HG03175 (cell line): ENCODE measurements around the gene C20orf141.

Experiments used
- ATAC-seq: cut with Tn5 transposase; IDR thresholded peaks from one replicate; pipeline ENCODE4 v1.9.1; 2021; ENCODE audit warnings: mild to moderate bottlenecking, moderate library complexity; ENCODE audit not compliant: unreplicated experiment

Gene C20orf141

DNA sequence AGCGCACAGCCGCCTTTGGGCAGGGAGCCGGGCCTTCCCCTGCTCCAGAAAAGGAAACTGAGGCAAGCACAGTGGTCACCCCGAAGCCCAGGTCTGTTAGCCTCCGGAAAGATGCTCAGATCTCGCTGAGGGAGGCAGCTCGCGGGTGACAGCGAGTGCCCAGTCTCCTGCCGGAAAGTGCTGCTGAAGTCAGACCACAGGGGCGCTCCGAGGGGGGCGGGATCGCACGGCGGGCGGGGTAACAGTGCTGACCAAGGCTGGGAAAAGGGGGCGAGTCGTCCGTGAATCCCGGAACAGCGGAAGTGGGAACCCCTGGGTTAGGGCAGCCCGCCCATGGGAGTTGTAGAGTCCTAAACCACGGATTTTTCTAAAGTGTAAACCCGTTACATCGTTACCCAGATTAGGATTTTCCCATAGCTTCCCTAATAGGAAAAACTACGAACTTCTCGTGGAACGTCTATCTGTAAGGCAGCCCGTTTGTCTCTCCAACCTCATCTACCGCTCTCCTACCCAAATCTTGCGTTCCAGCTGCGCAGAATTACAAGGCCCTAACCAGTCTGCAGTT is 26.3 kb downstream of the C20orf141 start:
- ATAC-seq = peak; percentile 38

- no peak for ATAC-seq
These were observed 30.8 kb downstream of the C20orf141 start for GRCh38 chr20:2845607-2846006.

- no peak for ATAC-seq
These were observed 31.9 kb downstream of the C20orf141 start for GRCh38 chr20:2846698-2847097.

- no peak for ATAC-seq
These were observed 33.0 kb downstream of the C20orf141 start for GRCh38 chr20:2847802-2848201.

- ATAC-seq = no peak
These were observed 34.7 kb downstream of the C20orf141 start for GRCh38 chr20:2849529-2849928.

DNA sequence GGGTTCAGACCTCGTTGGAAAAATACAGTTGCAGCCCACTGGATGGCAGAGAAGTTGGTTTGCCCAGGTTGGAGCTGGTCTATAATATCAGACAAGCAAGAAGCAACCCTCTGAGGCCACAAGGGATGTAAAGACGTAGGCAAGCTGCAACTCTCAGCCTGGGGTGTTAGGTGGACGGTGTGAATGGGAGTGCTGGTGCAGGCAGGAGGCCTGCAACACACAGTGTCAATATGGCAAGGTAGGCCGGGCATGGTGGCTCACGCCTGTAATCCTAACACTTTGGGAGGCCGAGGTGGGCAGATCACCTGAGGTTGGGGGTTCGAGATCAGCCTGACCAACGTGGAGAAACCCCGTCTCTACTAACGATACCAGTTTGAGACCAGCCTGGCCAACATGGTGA is 36.3 kb downstream of the C20orf141 start:
- ATAC-seq = no peak

GRCh38 chr20:2858591-2858990 is 43.8 kb downstream of the C20orf141 start:
- ATAC-seq = no peak

DNA sequence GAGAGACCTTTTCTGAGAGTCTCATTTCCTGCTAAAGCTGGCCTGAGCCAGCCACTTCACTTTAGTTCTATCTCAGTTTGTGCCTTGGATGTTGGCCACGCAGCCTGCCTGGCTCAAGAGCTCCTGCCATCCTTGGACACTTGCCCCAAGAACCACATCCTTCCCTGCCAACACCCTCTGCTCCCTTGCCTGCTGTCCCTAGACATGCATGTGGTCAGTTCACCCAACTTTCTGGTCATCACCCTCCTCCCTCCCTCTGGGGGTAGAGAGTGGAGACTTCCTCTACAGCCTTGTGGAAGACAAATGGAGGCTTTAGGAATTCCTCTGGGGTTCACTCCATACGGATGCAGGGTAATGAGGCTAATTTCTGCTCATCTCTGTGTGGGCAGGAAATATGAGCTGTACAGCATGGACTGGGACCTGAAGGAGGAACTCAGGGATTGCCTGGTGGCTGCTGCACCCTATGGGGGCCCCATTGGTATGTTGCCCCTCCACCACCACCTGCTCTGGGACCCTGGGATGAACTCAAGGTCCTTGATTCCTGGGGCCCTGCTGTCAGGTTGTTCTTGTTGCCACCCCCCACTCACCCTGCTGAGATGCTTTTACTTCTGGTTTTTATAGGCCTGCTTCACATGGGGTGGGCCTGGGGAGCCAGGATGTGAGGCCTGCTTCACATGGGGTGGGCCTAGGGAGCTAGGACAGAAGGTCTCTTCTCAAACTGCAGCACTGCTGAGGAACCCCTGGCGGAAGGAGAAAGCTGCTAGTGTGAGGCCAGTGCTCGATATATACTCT is 44.7 kb downstream of the C20orf141 start:
- no peak for ATAC-seq

DNA sequence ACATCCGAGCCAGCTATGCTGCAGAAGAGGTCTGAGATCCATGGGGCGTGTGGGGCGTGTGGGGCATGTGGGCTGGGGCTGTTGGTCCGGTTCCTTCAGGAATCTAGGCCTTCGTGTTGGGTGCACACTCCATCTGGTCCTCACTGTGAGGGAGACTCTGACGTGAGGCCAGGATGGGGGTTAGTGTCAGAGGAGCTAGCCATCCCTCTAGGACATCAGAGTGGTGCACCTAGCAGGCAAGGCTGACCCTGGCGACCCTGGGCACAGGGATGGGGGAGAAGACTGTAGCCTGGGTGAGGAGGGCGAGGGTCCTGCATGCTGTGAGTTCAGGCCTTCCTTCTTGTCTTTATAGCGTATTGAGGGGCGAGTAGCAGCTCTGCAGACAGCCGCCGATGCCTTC is 49.8 kb downstream of the C20orf141 start:
- ATAC-seq = no peak

GRCh38 chr20:2865101-2865500 is 50.3 kb downstream of the C20orf141 start:
- ATAC-seq = no peak
